H1 (cell line): ENCODE data around the gene IL10. TPM values are rescaled to one million over a fixed set of nuclear protein-coding genes. Genes with fewer than 3 reads are reported as not detected.
A peak's percentile ranks its signal among the peaks of the same experiment; 100 is the strongest.

Experiments
- CTCF ChIA-PET: fragments of 300-600 bp; sonication (Branson Sonifier 250); formaldehyde crosslinking; loops from one replicate; lab custom pipeline; 2021; ENCODE audit not compliant: partially characterized antibody; lab: Charles Lee
- POLR2A ChIA-PET: fragments of 300-600 bp; sonication (Branson Sonifier 250); formaldehyde crosslinking; loops from one replicate; lab custom pipeline; 2021; ENCODE audit warnings: inconsistent platforms; ENCODE audit not compliant: partially characterized antibody; lab: Charles Lee
- DNase-seq, 2 experiments: peaks; one replicate each; pipeline versions ENCODE4 v3.0.0 to v3.0.0-alpha.2; 2010 to 2022; ENCODE audit warnings: low spot score in 2 of 2, low read depth in 1 of 2, mixed read lengths in 1 of 2
- FAIRE-seq: peaks from 2 replicates; lab custom pipeline; 2011; peaks lifted over from hg19 to GRCh38; lab: Jason Lieb, UNC
- H2AFZ ChIP-seq: 2 replicates; pipeline ENCODE4 v1.8.1; 2012; ENCODE audit warnings: low read length, inconsistent platforms
- H2AK5ac ChIP-seq: 2 replicates; pipeline ENCODE4 v1.6.1; 2013; ENCODE audit warnings: low read depth, low read length
- H2BK120ac ChIP-seq: replicated peaks from 2 replicates; pipeline ENCODE3; 2013; ENCODE audit warnings: low read depth, low read length, inconsistent platforms
- H2BK12ac ChIP-seq: 2 replicates; pipeline ENCODE4 v1.6.1; 2013; ENCODE audit warnings: low read depth, low read length
- H2BK15ac ChIP-seq: 2 replicates; pipeline ENCODE4 v1.6.1; 2013; ENCODE audit warnings: low read length
- H2BK20ac ChIP-seq: 2 replicates; pipeline ENCODE4 v1.6.1; 2013; ENCODE audit warnings: low read length
- H2BK5ac ChIP-seq: 2 replicates; pipeline ENCODE4 v1.6.1; 2013; ENCODE audit warnings: low read depth, low read length
- H3K14ac ChIP-seq: 2 replicates; pipeline ENCODE4 v1.6.1; 2013; ENCODE audit warnings: inconsistent platforms; ENCODE audit not compliant: insufficient read length
- H3K18ac ChIP-seq: 2 replicates; pipeline ENCODE4 v1.6.1; 2013; ENCODE audit warnings: low read length; ENCODE audit errors: extremely low read depth
- H3K23ac ChIP-seq: 2 replicates; pipeline ENCODE4 v1.6.1; 2013; ENCODE audit warnings: inconsistent platforms; ENCODE audit not compliant: insufficient read length
- H3K23me2 ChIP-seq: 2 replicates; pipeline ENCODE4 v1.6.1; 2013; ENCODE audit warnings: low read depth, low read length
- H3K27ac ChIP-seq: 2 replicates; pipeline ENCODE4 v1.6.1; 2011; ENCODE audit warnings: low read depth, low read length, inconsistent platforms
- H3K27me3 ChIP-seq, 4 experiments: replicated peaks in 1 of 4; 1 replicate in 1 of 4; 2 replicates in 3 of 4; pipeline versions ENCODE4 v1.6.1 to v1.8.1; 2011 to 2013; ENCODE audit warnings: low read length in 3 of 4, mild to moderate bottlenecking in 3 of 4, inconsistent platforms in 2 of 4, mixed read lengths in 2 of 4, moderate library complexity in 1 of 4; ENCODE audit not compliant: control insufficient read depth in 3 of 4, insufficient read depth in 3 of 4; ENCODE audit errors: extremely low read depth in 1 of 4
- H3K36me3 ChIP-seq, 4 experiments: 2 replicates each; pipeline versions ENCODE4 v1.6.1 to v1.8.1; 2011 to 2013; ENCODE audit warnings: mild to moderate bottlenecking in 4 of 4, low read length in 3 of 4, moderate library complexity in 2 of 4, control low read depth in 1 of 4, inconsistent platforms in 1 of 4; ENCODE audit not compliant: insufficient read depth in 4 of 4, control insufficient read depth in 2 of 4
- H3K4ac ChIP-seq: replicated peaks from 2 replicates; pipeline ENCODE3; 2013; ENCODE audit warnings: low read length, low read depth, mixed read lengths, inconsistent platforms; ENCODE audit not compliant: insufficient read length
- H3K4me1 ChIP-seq, 4 experiments: replicated peaks in 1 of 4; 1 replicate in 1 of 4; 2 replicates in 3 of 4; pipeline versions ENCODE4 v1.6.1 to v1.8.1; 2011 to 2013; ENCODE audit warnings: low read length in 3 of 4, inconsistent platforms in 2 of 4, mixed read lengths in 1 of 4; ENCODE audit not compliant: insufficient read depth in 4 of 4, control insufficient read depth in 3 of 4
- H3K4me2 ChIP-seq, 2 experiments: 2 replicates each; pipeline versions ENCODE4 v1.6.1 to v1.8.1; 2011 to 2013; ENCODE audit warnings: low read depth in 2 of 2, low read length in 2 of 2, control low read depth in 1 of 2, inconsistent platforms in 1 of 2, mild to moderate bottlenecking in 1 of 2; ENCODE audit not compliant: insufficient read depth in 1 of 2
- H3K4me3 ChIP-seq, 4 experiments: fragments of 200-600, 300-600 bp in 1 of 4; sonication (generic), shearing (Covaris generic), sonication (Bioruptor Twin) in 1 of 4; 2 replicates each; pipeline versions ENCODE4 v1.5.1 to v1.8.1; 2011 to 2016; ENCODE audit warnings: low read length in 4 of 4, low read depth in 3 of 4, control low read depth in 2 of 4, inconsistent platforms in 2 of 4, mild to moderate bottlenecking in 2 of 4, mixed read lengths in 1 of 4, moderate library complexity in 1 of 4; ENCODE audit not compliant: insufficient read depth in 2 of 4; ENCODE audit errors: extremely low read depth in 1 of 4
- H3K56ac ChIP-seq: replicated peaks from 2 replicates; pipeline ENCODE3; 2013; ENCODE audit warnings: low read depth, mild to moderate bottlenecking, mixed read lengths, low read length, inconsistent platforms; ENCODE audit not compliant: insufficient read length
- H3K79me1 ChIP-seq: 2 replicates; pipeline ENCODE4 v1.6.1; 2013; ENCODE audit warnings: low read depth, low read length, control low read depth
- H3K79me2 ChIP-seq, 2 experiments: 2 replicates each; pipeline versions ENCODE4 v1.6.1 to v1.8.1; 2012 to 2013; ENCODE audit warnings: low read length in 2 of 2, mild to moderate bottlenecking in 2 of 2, inconsistent platforms in 1 of 2; ENCODE audit not compliant: insufficient read depth in 2 of 2, control insufficient read depth in 1 of 2
- H3K9ac ChIP-seq, 4 experiments: replicated peaks in 1 of 4; 1 replicate in 1 of 4; 2 replicates in 3 of 4; pipeline versions ENCODE4 v1.6.1 to v1.8.1; 2011 to 2013; ENCODE audit warnings: low read depth in 3 of 4, low read length in 3 of 4, control low read depth in 2 of 4, mild to moderate bottlenecking in 2 of 4, moderate library complexity in 2 of 4, inconsistent platforms in 1 of 4; ENCODE audit errors: extremely low read depth in 1 of 4
- H3K9me3 ChIP-seq, 2 experiments: 2 replicates each; pipeline versions ENCODE4 v1.6.1 to v1.8.1; 2012 to 2013; ENCODE audit warnings: mild to moderate bottlenecking in 2 of 2, moderate library complexity in 2 of 2, control low read depth in 1 of 2, inconsistent platforms in 1 of 2, low read depth in 1 of 2, low read length in 1 of 2, mixed read lengths in 1 of 2; ENCODE audit not compliant: insufficient read depth in 2 of 2
- H4K20me1 ChIP-seq, 2 experiments: replicated peaks in 1 of 2; 2 replicates each; pipeline versions ENCODE3 to v1.8.1; 2011 to 2013; ENCODE audit warnings: inconsistent platforms in 2 of 2, low read length in 2 of 2, mild to moderate bottlenecking in 1 of 2; ENCODE audit not compliant: insufficient read depth in 2 of 2, control insufficient read depth in 1 of 2
- H4K5ac ChIP-seq: 2 replicates; pipeline ENCODE4 v1.6.1; 2013; ENCODE audit warnings: low read length, low read depth, mixed read lengths, inconsistent platforms; ENCODE audit not compliant: insufficient read length
- H4K8ac ChIP-seq: 2 replicates; pipeline ENCODE4 v1.8.0; 2013; ENCODE audit warnings: mild to moderate bottlenecking, moderate library complexity, low read length, inconsistent platforms; ENCODE audit not compliant: insufficient read depth; ENCODE audit errors: extremely low read depth
- H4K91ac ChIP-seq: replicated peaks from 2 replicates; pipeline ENCODE3; 2013; ENCODE audit warnings: low read length, mixed read lengths, inconsistent platforms; ENCODE audit not compliant: insufficient read length
- CTCF ChIP-seq, 3 experiments: IDR thresholded peaks; 1 replicate in 2 of 3; 2 replicates in 1 of 3; pipeline versions ENCODE4 v1.5.1 to v1.6.1; 2011; ENCODE audit warnings: low read length in 3 of 3, mild to moderate bottlenecking in 3 of 3, inconsistent platforms in 2 of 3, low read depth in 1 of 3, moderate library complexity in 1 of 3; ENCODE audit not compliant: insufficient read depth in 1 of 3; ENCODE audit errors: control extremely low read depth in 1 of 3
- EGR1 ChIP-seq: IDR thresholded peaks from 2 replicates; pipeline ENCODE4 v1.6.1; 2011; ENCODE audit warnings: low read depth, low read length, borderline replicate concordance
- RAD21 ChIP-seq, 2 experiments: IDR thresholded peaks in 1 of 2; conservative IDR thresholded peaks in 1 of 2; 2 replicates each; pipeline ENCODE4 v1.6.1; 2011; ENCODE audit warnings: low read depth in 2 of 2, low read length in 2 of 2, improper control_type of control experiment in 1 of 2, inconsistent platforms in 1 of 2, mild to moderate bottlenecking in 1 of 2, moderate library complexity in 1 of 2
- WGBS, 2 experiments: shearing (Covaris generic) in 1 of 2; methylation state at CpG; one replicate each; pipeline versions ENCODE4 v1.1.6 to v1.1.7; 2013 to 2015; ENCODE audit warnings: low lambda C conversion rate in 2 of 2, mixed read lengths in 2 of 2, inconsistent platforms in 1 of 2, low coverage in 1 of 2, missing lambda C conversion rate in 1 of 2; ENCODE audit not compliant: insufficient replicate concordance in 2 of 2, insufficient coverage in 1 of 2, insufficient read length in 1 of 2; ENCODE audit errors: extremely low coverage in 1 of 2, missing lambda C conversion rate in 1 of 2; 5-methylcytosine and 5-hydroxymethylcytosine counted together
- polyA plus RNA-seq, 7 experiments: library from polyadenylated mRNA; depleted of rRNA in 3 of 7; stranded (reverse) in 5 of 7; unstranded in 2 of 7; fragments of >200 nt in 5 of 7; fragments of 200-250 nt in 2 of 7; gene quantifications; 1 replicate in 5 of 7; 2 replicates in 1 of 7; 4 replicates in 1 of 7; pipeline versions ENCODE4 v1.2.1 to v1.2.3, GENCODE V29; 2011 to 2013; ENCODE audit warnings: missing spikeins in 2 of 7, mixed read lengths in 2 of 7
- total RNA-seq: library from RNA; stranded (reverse); fragmentation: NEBNext Ultra II Directional; extraction: Animal tissue kit (Norgen Biotek cat#: 25700); gene quantifications from 2 replicates; pipeline ENCODE4 v1.2.1, GENCODE V29; 2021

IL10 gene
- total and polyA plus RNA-seq, 2 of the 8 experiments (the other 6 are each of a cell fraction or from before 2014, with no cell fraction given), result not detected

- H3K9me3 ChIP-seq, result no peaks in the 10 kb centered on the region
- no peak overlapping the region for H3K9ac ChIP-seq
- H2AK5ac ChIP-seq, result no peak overlapping the region
- no peak overlapping the region for H3K4me2 ChIP-seq
- H2BK20ac ChIP-seq, result no peak overlapping the region
- peak; percentile 64 to 85 (median 77) for TF ChIP-seq CTCF (IDR thresholded peaks at IDR 0.05; ENCODE audit: control extremely low read depth in 1 of 3, insufficient read depth in 1 of 3, low read depth in 1 of 3, low read length in 3 of 3)
- TF ChIP-seq RAD21 (IDR thresholded peaks at IDR 0.05 in 1 of 2, conservative IDR thresholded peaks at IDR 0.05 in 1 of 2; ENCODE audit: low read depth in 2 of 2, low read length in 2 of 2), result peak; percentile 22 to 46; a peak in 3 of 4 replicates
- TF ChIP-seq EGR1, result no peak
- H2BK15ac ChIP-seq, result no peak overlapping the region
- FAIRE-seq (no peak), DNase-seq (peak in 1 of 2 experiments; percentile 77)
- no peak overlapping the region for H4K5ac ChIP-seq
- H4K20me1 ChIP-seq, result peaks cover 12 to 24% of the 10 kb centered on the region in 2 experiments
- H2BK120ac ChIP-seq, result no peak overlapping the region
- H4K8ac ChIP-seq, result no peak overlapping the region
- peaks cover 8% of the 10 kb centered on the region for H3K79me1 ChIP-seq
- WGBS, 2 experiments, result 69% methylated on average over 9 of the region's 9 CpGs; no CpG with 5 or more reads in 1 of the 2 experiments
- peaks cover 0 to 15% of the 10 kb centered on the region in 2 experiments; a peak in 1 of 4 replicates for H3K79me2 ChIP-seq
- no peak overlapping the region for H4K91ac ChIP-seq
- H3K56ac ChIP-seq, result no peak overlapping the region
- H2AFZ ChIP-seq, result no peak overlapping the region
- H3K18ac ChIP-seq, result no peak overlapping the region
- H3K4me3 ChIP-seq, result no peak overlapping the region
- no peak overlapping the region for H2BK12ac ChIP-seq
- H3K14ac ChIP-seq, result no peak overlapping the region
- no peak overlapping the region for H2BK5ac ChIP-seq
- CTCF ChIA-PET, result interaction anchor here (0.6 to 6.3 kb wide), 59 partner anchors 8 to 778 kb away, joined by 3 to 77 read pairs (median 5); partner anchors contain the start of genes DYRK3, EIF2D, FCMR and IL10
- peaks cover 0 to 5% (median 3%) of the 10 kb centered on the region in 4 experiments; a peak in 4 of 8 replicates for H3K36me3 ChIP-seq
- no peak overlapping the region for H3K4ac ChIP-seq
- H3K27me3 ChIP-seq, result no peaks in the 10 kb centered on the region
- no peaks in the 10 kb centered on the region for H3K23me2 ChIP-seq
- no peak overlapping the region for H3K23ac ChIP-seq
- no peak overlapping the region for H3K27ac ChIP-seq
- POLR2A ChIA-PET, result interaction anchor here (1.1 to 1.3 kb wide), 2 partner anchors 37 to 113 kb away, joined by 3 to 4 read pairs; partner anchors contain the start of gene EIF2D
- H3K4me1 ChIP-seq, result peaks cover 6 to 13% (median 8%) of the 10 kb centered on the region in 4 experiments
These were observed 47.0 kb downstream of the IL10 start for GRCh38 chr1:206725109-206725963.
